Measurements from ENCODE around the gene USP34. TPM values are rescaled to one million over a fixed set of nuclear protein-coding genes. Genes with fewer than 3 reads are reported as not detected.
A peak's percentile ranks its signal among the peaks of the same experiment; 100 is the strongest.

USP34 gene
- total RNA-seq, 1 donor from 2014 or later, result 83.2 TPM

- DNase-seq (ENCODE audit: low read depth) (no peak), FAIRE-seq (no peak)
- Histone ChIP-seq H3K36me3 (ENCODE audit: control insufficient read depth, insufficient read depth, low read length) (peaks cover 8% of the 10 kb centered on the region), H3K27me3 (ENCODE audit: control insufficient read depth, insufficient read depth, low read length) (no peaks in the 10 kb centered on the region), H3K4me3 (ENCODE audit: low read depth, low read length) (no peak overlapping the region)
- TF ChIP-seq, protein P1, sequence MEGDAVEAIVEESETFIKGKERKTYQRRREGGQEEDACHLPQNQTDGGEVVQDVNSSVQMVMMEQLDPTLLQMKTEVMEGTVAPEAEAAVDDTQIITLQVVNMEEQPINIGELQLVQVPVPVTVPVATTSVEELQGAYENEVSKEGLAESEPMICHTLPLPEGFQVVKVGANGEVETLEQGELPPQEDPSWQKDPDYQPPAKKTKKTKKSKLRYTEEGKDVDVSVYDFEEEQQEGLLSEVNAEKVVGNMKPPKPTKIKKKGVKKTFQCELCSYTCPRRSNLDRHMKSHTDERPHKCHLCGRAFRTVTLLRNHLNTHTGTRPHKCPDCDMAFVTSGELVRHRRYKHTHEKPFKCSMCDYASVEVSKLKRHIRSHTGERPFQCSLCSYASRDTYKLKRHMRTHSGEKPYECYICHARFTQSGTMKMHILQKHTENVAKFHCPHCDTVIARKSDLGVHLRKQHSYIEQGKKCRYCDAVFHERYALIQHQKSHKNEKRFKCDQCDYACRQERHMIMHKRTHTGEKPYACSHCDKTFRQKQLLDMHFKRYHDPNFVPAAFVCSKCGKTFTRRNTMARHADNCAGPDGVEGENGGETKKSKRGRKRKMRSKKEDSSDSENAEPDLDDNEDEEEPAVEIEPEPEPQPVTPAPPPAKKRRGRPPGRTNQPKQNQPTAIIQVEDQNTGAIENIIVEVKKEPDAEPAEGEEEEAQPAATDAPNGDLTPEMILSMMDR (IDR thresholded peaks at IDR 0.05; ENCODE audit: insufficient read depth, low read length, severe bottlenecking), result no peak
Measured at GRCh38 chr2:61277756-61278155, 193.1 kb downstream of the USP34 start.

DNA sequence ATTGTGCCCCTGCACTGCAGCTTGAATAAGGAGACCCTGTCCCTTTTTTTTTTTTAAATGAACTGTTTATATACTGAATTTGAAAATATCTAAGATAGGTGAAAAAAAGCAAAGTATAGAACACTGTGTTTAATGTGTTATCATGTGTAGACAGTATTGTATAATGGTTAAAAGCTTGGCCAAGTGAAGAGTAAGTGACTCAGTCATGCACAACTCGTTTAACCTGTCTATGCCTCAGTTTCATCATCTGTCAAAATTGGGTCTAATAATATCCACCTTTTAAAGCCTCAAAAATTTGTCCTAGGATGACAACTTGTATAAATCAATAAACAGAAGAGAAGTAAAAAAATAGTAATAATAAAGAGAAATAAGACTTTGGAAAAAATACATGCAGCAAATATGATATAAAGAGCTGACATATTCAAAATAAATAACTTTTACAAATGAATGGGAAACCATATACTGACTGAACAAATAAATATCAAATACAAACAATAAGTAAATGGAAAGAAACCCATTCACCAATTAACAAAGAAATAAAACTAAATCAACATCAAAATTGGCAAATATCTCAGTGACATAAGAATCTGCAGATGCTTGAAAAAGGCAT is 195.2 kb downstream of the USP34 start:
- H3K27me3 ChIP-seq (ENCODE audit: control insufficient read depth, insufficient read depth, low read length), result no peaks in the 10 kb centered on the region
- H3K36me3 ChIP-seq (ENCODE audit: control insufficient read depth, insufficient read depth, low read length), result peaks cover 5% of the 10 kb centered on the region
- peak; percentile 56 for DNase-seq (ENCODE audit: low read depth)
- no peak for FAIRE-seq
- TF ChIP-seq, protein P1 (IDR thresholded peaks at IDR 0.05; ENCODE audit: insufficient read depth, low read length, severe bottlenecking), result no peak
- no peak overlapping the region for H3K4me3 ChIP-seq (ENCODE audit: low read depth, low read length)

DNA sequence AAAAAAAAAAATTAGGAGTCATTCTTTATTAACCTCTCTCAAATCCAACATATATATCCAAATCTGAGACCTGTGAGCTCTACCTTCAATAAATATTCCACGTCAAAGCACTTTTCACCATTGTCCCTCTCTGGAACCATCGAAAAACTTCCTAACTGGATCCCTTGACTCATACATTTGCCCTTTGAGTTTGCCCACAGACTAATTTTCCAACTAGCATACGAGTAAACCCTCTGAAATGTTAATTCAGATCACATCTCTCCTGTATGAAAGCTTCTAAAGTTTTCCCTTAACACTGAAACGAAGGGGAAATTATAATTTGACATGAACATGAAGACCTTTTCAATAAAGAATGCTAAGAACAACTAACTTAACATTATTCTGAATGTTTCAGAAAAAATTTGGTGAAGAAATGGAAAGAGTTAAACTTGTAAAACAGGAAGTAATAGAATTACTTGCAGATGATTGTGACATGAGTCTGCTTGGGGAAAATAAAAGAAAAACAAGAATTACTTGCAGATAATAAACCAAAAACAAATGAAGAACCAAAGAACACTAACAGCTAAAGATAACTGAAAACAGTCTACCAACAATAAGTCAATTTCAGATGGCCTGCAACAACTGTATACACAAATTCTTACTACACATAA is 198.3 kb downstream of the USP34 start:
- no peak for FAIRE-seq
- no peak for DNase-seq (ENCODE audit: low read depth)
- TF ChIP-seq, protein P1 (IDR thresholded peaks at IDR 0.05; ENCODE audit: insufficient read depth, low read length, severe bottlenecking), result no peak
- peaks cover 6% of the 10 kb centered on the region for H3K36me3 ChIP-seq (ENCODE audit: control insufficient read depth, insufficient read depth, low read length)
- no peaks in the 10 kb centered on the region for H3K27me3 ChIP-seq (ENCODE audit: control insufficient read depth, insufficient read depth, low read length)
- H3K4me3 ChIP-seq (ENCODE audit: low read depth, low read length), result no peak overlapping the region

DNA sequence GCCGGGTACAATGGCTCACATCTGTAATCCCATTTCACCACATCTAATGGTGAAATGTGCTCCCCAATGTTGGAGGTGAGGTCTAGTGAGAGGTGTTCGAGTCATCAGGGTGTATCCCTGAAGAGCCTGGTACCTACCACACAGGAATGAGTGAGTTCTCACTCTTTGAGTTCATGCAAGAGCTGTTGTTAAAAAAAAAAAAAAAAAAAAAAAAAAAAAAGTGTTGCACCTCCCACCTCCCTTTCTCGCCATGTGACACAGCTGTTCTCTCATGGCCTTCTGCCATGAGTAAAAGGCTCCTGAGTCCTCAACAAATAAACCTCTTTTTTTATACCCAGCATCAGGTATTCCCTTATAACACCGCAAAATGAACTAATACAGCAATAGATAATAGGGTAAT is 202.6 kb downstream of the USP34 start:
- FAIRE-seq (no peak), DNase-seq (ENCODE audit: low read depth) (peak; percentile 82)
- peaks cover 4% of the 10 kb centered on the region for H3K36me3 ChIP-seq (ENCODE audit: control insufficient read depth, insufficient read depth, low read length)
- TF ChIP-seq, protein P1 (IDR thresholded peaks at IDR 0.05; ENCODE audit: insufficient read depth, low read length, severe bottlenecking), result no peak
- H3K4me3 ChIP-seq (ENCODE audit: low read depth, low read length), result no peak overlapping the region
- H3K27me3 ChIP-seq (ENCODE audit: control insufficient read depth, insufficient read depth, low read length), result no peaks in the 10 kb centered on the region

GRCh38 chr2:61266632-61267505 is 204.0 kb downstream of the USP34 start:
- Histone ChIP-seq H3K36me3 (ENCODE audit: control insufficient read depth, insufficient read depth, low read length) (peaks cover 4% of the 10 kb centered on the region), H3K27me3 (ENCODE audit: control insufficient read depth, insufficient read depth, low read length) (no peaks in the 10 kb centered on the region), H3K4me3 (ENCODE audit: low read depth, low read length) (no peak overlapping the region)
- FAIRE-seq (no peak), DNase-seq (ENCODE audit: low read depth) (no peak)
- TF ChIP-seq, protein P1 (IDR thresholded peaks at IDR 0.05; ENCODE audit: insufficient read depth, low read length, severe bottlenecking), result no peak
